H9 (cell line): ENCODE data around the gene LZTFL1. TPM values are rescaled to one million over a fixed set of nuclear protein-coding genes. Genes with fewer than 3 reads are reported as not detected.

ENCODE experiments used
- DNase-seq: peaks from one replicate; pipeline ENCODE4 v3.0.0-alpha.2; 2017
- H2AFZ ChIP-seq: one replicate; pipeline ENCODE4 v1.6.1; 2013; ENCODE audit warnings: mild to moderate bottlenecking, low read length, control low read depth, moderate library complexity
- H2AK5ac ChIP-seq: 2 replicates; pipeline ENCODE4 v1.6.1; 2013; ENCODE audit warnings: low read length, control low read depth, mixed read lengths; ENCODE audit not compliant: insufficient read length
- H2BK120ac ChIP-seq: one replicate; pipeline ENCODE4 v1.6.1; 2013; ENCODE audit warnings: low read depth, mild to moderate bottlenecking, low read length, control low read depth, inconsistent platforms; ENCODE audit not compliant: poor library complexity, severe bottlenecking
- H2BK12ac ChIP-seq: 2 replicates; pipeline ENCODE4 v1.6.1; 2013; ENCODE audit warnings: low read length, control low read depth, mixed read lengths, low read depth; ENCODE audit not compliant: insufficient read length
- H2BK15ac ChIP-seq: 2 replicates; pipeline ENCODE4 v1.6.1; 2013; ENCODE audit warnings: low read depth, low read length, control low read depth
- H2BK20ac ChIP-seq: one replicate; pipeline ENCODE4 v1.6.1; 2013; ENCODE audit warnings: low read depth, mild to moderate bottlenecking, low read length, control low read depth, inconsistent platforms; ENCODE audit not compliant: poor library complexity, severe bottlenecking
- H2BK5ac ChIP-seq: 2 replicates; pipeline ENCODE4 v1.6.1; 2013; ENCODE audit warnings: low read length, control low read depth, mixed read lengths; ENCODE audit not compliant: insufficient read length
- H3K14ac ChIP-seq: 2 replicates; pipeline ENCODE4 v1.6.1; 2013; ENCODE audit warnings: low read length, control low read depth; ENCODE audit not compliant: insufficient read depth
- H3K18ac ChIP-seq: 2 replicates; pipeline ENCODE4 v1.6.1; 2013; ENCODE audit warnings: low read depth, mild to moderate bottlenecking, mixed read lengths, low read length, control low read depth; ENCODE audit not compliant: insufficient read length
- H3K23ac ChIP-seq: 2 replicates; pipeline ENCODE4 v1.6.1; 2013; ENCODE audit warnings: low read length, control low read depth, mixed read lengths, low read depth; ENCODE audit not compliant: insufficient read length
- H3K23me2 ChIP-seq: 2 replicates; pipeline ENCODE4 v1.6.1; 2013; ENCODE audit warnings: low read depth, mild to moderate bottlenecking, mixed read lengths, low read length, control low read depth; ENCODE audit not compliant: insufficient read length, poor library complexity, severe bottlenecking
- H3K27ac ChIP-seq: 2 replicates; pipeline ENCODE4 v1.5.1; 2013; ENCODE audit warnings: low read length, control low read depth, mixed read lengths, low read depth; ENCODE audit not compliant: insufficient read length
- H3K27me3 ChIP-seq: 2 replicates; pipeline ENCODE4 v1.6.1; 2013; ENCODE audit warnings: low read length, control low read depth, inconsistent platforms; ENCODE audit not compliant: insufficient read depth
- H3K4ac ChIP-seq: 2 replicates; pipeline ENCODE4 v1.6.1; 2013; ENCODE audit warnings: low read depth, mild to moderate bottlenecking, control low read depth, inconsistent platforms, low read length, moderate library complexity
- H3K4me1 ChIP-seq: 2 replicates; pipeline ENCODE4 v1.6.1; 2013; ENCODE audit warnings: low read length, control low read depth, inconsistent platforms; ENCODE audit not compliant: insufficient read depth
- H3K4me2 ChIP-seq: 2 replicates; pipeline ENCODE4 v1.6.1; 2013; ENCODE audit warnings: low read length, control low read depth, mixed read lengths; ENCODE audit not compliant: insufficient read length, insufficient read depth
- H3K56ac ChIP-seq: 2 replicates; pipeline ENCODE4 v1.6.1; 2013; ENCODE audit warnings: low read depth, mild to moderate bottlenecking, mixed read lengths, low read length, control low read depth; ENCODE audit not compliant: insufficient read length
- H3K79me1 ChIP-seq: 2 replicates; pipeline ENCODE4 v1.6.1; 2013; ENCODE audit warnings: low read depth, mild to moderate bottlenecking, moderate library complexity, low read length, control low read depth, inconsistent platforms; ENCODE audit not compliant: insufficient read depth, poor library complexity, severe bottlenecking
- H3K79me2 ChIP-seq: 2 replicates; pipeline ENCODE4 v1.6.1; 2013; ENCODE audit warnings: low read length, control low read depth, inconsistent platforms; ENCODE audit not compliant: insufficient read depth
- H3K9ac ChIP-seq: 2 replicates; pipeline ENCODE4 v1.6.1; 2013; ENCODE audit warnings: low read length, control low read depth, mixed read lengths; ENCODE audit not compliant: insufficient read length; ENCODE audit errors: extremely low read depth
- H3K9me3 ChIP-seq: one replicate; pipeline ENCODE4 v1.6.1; 2013; ENCODE audit warnings: low read depth, low read length, inconsistent platforms; ENCODE audit not compliant: control insufficient read depth
- H3T11ph ChIP-seq: one replicate; pipeline ENCODE4 v1.6.1; 2013; ENCODE audit warnings: mild to moderate bottlenecking, low read length, control low read depth, inconsistent platforms
- H4K20me1 ChIP-seq: one replicate; pipeline ENCODE4 v1.6.1; 2013; ENCODE audit not compliant: control insufficient read depth, insufficient read length, insufficient read depth
- H4K5ac ChIP-seq: 2 replicates; pipeline ENCODE4 v1.6.1; 2013; ENCODE audit warnings: low read depth, mild to moderate bottlenecking, mixed read lengths, low read length, control low read depth; ENCODE audit not compliant: insufficient read length
- H4K8ac ChIP-seq: replicated peaks from 2 replicates; pipeline ENCODE4 v1.6.1; 2013; ENCODE audit warnings: low read length, control low read depth, mixed read lengths, low read depth; ENCODE audit not compliant: insufficient read length
- H4K91ac ChIP-seq: 2 replicates; pipeline ENCODE4 v1.6.1; 2013; ENCODE audit warnings: low read depth, mild to moderate bottlenecking, moderate library complexity, mixed read lengths, low read length, control low read depth; ENCODE audit not compliant: insufficient read length
- H3K27ac Mint-ChIP-seq, 3 experiments: 2 replicates in 2 of 3; 3 replicates in 1 of 3; pipeline ENCODE4 v1.8.0; 2020 to 2021; ENCODE audit warnings: mixed read lengths in 3 of 3, mild to moderate bottlenecking in 1 of 3, moderate library complexity in 1 of 3
- H3K27me3 Mint-ChIP-seq: 2 replicates; pipeline ENCODE4 v1.8.0; 2021; ENCODE audit warnings: low read depth, mild to moderate bottlenecking, moderate library complexity, mixed read lengths
- H3K36me3 Mint-ChIP-seq, 3 experiments: 2 replicates in 2 of 3; 3 replicates in 1 of 3; pipeline ENCODE4 v1.8.0; 2020 to 2021; ENCODE audit warnings: low read depth in 3 of 3, mixed read lengths in 3 of 3; ENCODE audit not compliant: insufficient read depth in 1 of 3
- H3K4me1 Mint-ChIP-seq, 2 experiments: 2 replicates each; pipeline ENCODE4 v1.8.0; 2020; ENCODE audit warnings: mixed read lengths in 2 of 2
- H3K4me3 Mint-ChIP-seq, 2 experiments: 2 replicates in 1 of 2; 3 replicates in 1 of 2; pipeline ENCODE4 v1.8.0; 2020 to 2021; ENCODE audit warnings: mild to moderate bottlenecking in 2 of 2, mixed read lengths in 2 of 2, moderate library complexity in 1 of 2
- H3K9me3 Mint-ChIP-seq, 2 experiments: 2 replicates in 1 of 2; 3 replicates in 1 of 2; pipeline ENCODE4 v1.8.0; 2020; ENCODE audit warnings: mild to moderate bottlenecking in 2 of 2, mixed read lengths in 2 of 2, moderate library complexity in 1 of 2
- WGBS: extraction: QIAGEN DNeasy Blood & Tissue Kit; methylation state at CpG from one replicate; pipeline ENCODE4 v1.1.7; 2013; ENCODE audit warnings: missing lambda C conversion rate, low lambda C conversion rate, mixed read lengths; ENCODE audit not compliant: insufficient read length; ENCODE audit errors: extremely low coverage; 5-methylcytosine and 5-hydroxymethylcytosine counted together
- total RNA-seq: library from RNA; stranded (reverse); gene quantifications from 2 replicates; pipeline ENCODE4 v1.2.1, GENCODE V29; 2021
- TF ChIP-seq, protein P1 (sequence below): fragments of 200-600 bp; sonication (generic); conservative IDR thresholded peaks from 3 replicates; pipeline ENCODE4 v1.8.0; 2021; ENCODE audit warnings: antibody characterized with exemption, mild to moderate bottlenecking

LZTFL1 gene
- total RNA-seq, 1 experiment from 2014 or later, result 12.2 TPM

DNA sequence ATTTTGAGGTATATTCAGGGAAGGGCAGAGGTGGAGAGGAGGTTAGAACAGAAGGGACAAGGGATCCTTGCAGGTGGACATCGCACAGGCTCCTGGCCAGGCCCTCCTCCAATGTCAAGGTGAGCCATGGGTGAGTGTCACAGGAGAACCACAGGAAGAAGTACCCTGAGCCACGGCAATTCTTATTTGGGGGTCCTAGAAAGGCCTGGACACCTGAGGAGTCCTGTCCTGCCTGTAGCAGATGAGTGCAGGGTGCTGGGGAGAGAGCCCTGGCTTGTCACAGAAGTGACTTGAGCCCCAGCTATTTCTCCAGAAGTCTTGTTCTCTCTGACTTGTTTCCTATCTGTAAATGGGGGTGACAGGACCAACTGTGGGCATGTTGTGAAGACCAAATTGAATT lies 49.9 kb downstream of the LZTFL1 start:
- H2BK5ac ChIP-seq, result no peak overlapping the region
- peaks cover 10 to 14% of the 10 kb centered on the region in 2 experiments for H3K4me1 Mint-ChIP-seq
- peaks cover 11 to 22% of the 10 kb centered on the region in 2 experiments for H3K9me3 Mint-ChIP-seq
- H3T11ph ChIP-seq, result no peak overlapping the region
- H3K9me3 ChIP-seq, result no peaks in the 10 kb centered on the region
- no peak overlapping the region for H4K5ac ChIP-seq
- no peak for DNase-seq
- TF ChIP-seq, protein P1, sequence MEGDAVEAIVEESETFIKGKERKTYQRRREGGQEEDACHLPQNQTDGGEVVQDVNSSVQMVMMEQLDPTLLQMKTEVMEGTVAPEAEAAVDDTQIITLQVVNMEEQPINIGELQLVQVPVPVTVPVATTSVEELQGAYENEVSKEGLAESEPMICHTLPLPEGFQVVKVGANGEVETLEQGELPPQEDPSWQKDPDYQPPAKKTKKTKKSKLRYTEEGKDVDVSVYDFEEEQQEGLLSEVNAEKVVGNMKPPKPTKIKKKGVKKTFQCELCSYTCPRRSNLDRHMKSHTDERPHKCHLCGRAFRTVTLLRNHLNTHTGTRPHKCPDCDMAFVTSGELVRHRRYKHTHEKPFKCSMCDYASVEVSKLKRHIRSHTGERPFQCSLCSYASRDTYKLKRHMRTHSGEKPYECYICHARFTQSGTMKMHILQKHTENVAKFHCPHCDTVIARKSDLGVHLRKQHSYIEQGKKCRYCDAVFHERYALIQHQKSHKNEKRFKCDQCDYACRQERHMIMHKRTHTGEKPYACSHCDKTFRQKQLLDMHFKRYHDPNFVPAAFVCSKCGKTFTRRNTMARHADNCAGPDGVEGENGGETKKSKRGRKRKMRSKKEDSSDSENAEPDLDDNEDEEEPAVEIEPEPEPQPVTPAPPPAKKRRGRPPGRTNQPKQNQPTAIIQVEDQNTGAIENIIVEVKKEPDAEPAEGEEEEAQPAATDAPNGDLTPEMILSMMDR, result no peak
- no peaks in the 10 kb centered on the region for H3K79me1 ChIP-seq
- H3K4ac ChIP-seq, result no peak overlapping the region
- no peak overlapping the region for H2BK20ac ChIP-seq
- no peaks in the 10 kb centered on the region for H3K79me2 ChIP-seq
- H2AFZ ChIP-seq, result no peak overlapping the region
- no peak overlapping the region for H2BK12ac ChIP-seq
- no peak overlapping the region for H4K91ac ChIP-seq
- no peak overlapping the region for H3K18ac ChIP-seq
- H2AK5ac ChIP-seq, result no peak overlapping the region
- H3K27me3 ChIP-seq, result peaks cover 23% of the 10 kb centered on the region; the same call in 1 of the 2 replicates
- H3K56ac ChIP-seq, result no peak overlapping the region
- peaks cover 0 to 17% (median 2%) of the 10 kb centered on the region in 3 experiments; a peak in 4 of 7 replicates for H3K36me3 Mint-ChIP-seq
- no peak overlapping the region for H3K27ac Mint-ChIP-seq
- H4K8ac ChIP-seq, result no peak overlapping the region
- no peak overlapping the region for H3K4me3 Mint-ChIP-seq
- H3K4me1 ChIP-seq, result no peaks in the 10 kb centered on the region
- no peak overlapping the region for H3K23ac ChIP-seq
- H3K23me2 ChIP-seq, result peaks cover 8% of the 10 kb centered on the region
- no peak overlapping the region for H3K14ac ChIP-seq
- no peak overlapping the region for H2BK15ac ChIP-seq
- no peak overlapping the region for H3K4me2 ChIP-seq
- peaks cover 69% of the 10 kb centered on the region for H3K27me3 Mint-ChIP-seq
- WGBS, result no CpG with 5 or more reads among the region's 2 CpGs
- no peak overlapping the region for H3K9ac ChIP-seq
- H3K27ac ChIP-seq, result no peak overlapping the region
- no peak overlapping the region for H2BK120ac ChIP-seq
- no peaks in the 10 kb centered on the region for H4K20me1 ChIP-seq
